ENCODE data around the gene OXCT1. TPM values are rescaled to one million over a fixed set of nuclear protein-coding genes. Genes with fewer than 3 reads are reported as not detected.
A peak's percentile ranks its signal among the peaks of the same experiment; 100 is the strongest.

OXCT1 gene
- total RNA-seq, 2 experiments from 2014 or later = 76.1 to 78.8 TPM

- H3K4me3 Mint-ChIP-seq = no peak overlapping the region
- H3K27me3 Mint-ChIP-seq (ENCODE audit: low read depth) = no peaks in the 10 kb centered on the region
- CTCF ChIA-PET = interaction anchor here (0.9 to 3.8 kb wide), 8 partner anchors 8 to 1918 kb away, joined by 3 to 27 read pairs (median 4); no protein-coding TSS in a partner anchor
- intact Hi-C loops (cut with micrococcal nuclease) = loop anchor here (1.0 to 5.0 kb wide), 4 partner anchors 95 to 938 kb away; no protein-coding TSS in a partner anchor
- peaks cover 26% of the 10 kb centered on the region for H3K36me3 Mint-ChIP-seq (ENCODE audit: low read depth)
- no peak for DNase-seq
- H3K27ac Mint-ChIP-seq = no peak overlapping the region
- no peaks in the 10 kb centered on the region for H3K9me3 Mint-ChIP-seq
- H3K4me1 Mint-ChIP-seq (ENCODE audit: low read depth) = peaks cover 13% of the 10 kb centered on the region
These were observed 27.4 kb downstream of the OXCT1 start for GRCh38 chr5:41842777-41843176.

GRCh38 chr5:41841325-41841724 lies 28.9 kb downstream of the OXCT1 start:
- CTCF ChIA-PET = interaction anchor here (3.1 kb wide), 1 partner anchor 15 kb away, joined by 12 read pairs; no protein-coding TSS in a partner anchor

GRCh38 chr5:41840251-41840650 lies 30.0 kb downstream of the OXCT1 start:
- CTCF ChIA-PET = interaction anchor here (3.1 kb wide), 1 partner anchor 16 kb away, joined by 12 read pairs; no protein-coding TSS in a partner anchor
- H3K9me3 Mint-ChIP-seq = no peaks in the 10 kb centered on the region
- no peak overlapping the region for H3K4me3 Mint-ChIP-seq
- no peak for DNase-seq
- no peaks in the 10 kb centered on the region for H3K27me3 Mint-ChIP-seq (ENCODE audit: low read depth)
- peaks cover 28% of the 10 kb centered on the region for H3K4me1 Mint-ChIP-seq (ENCODE audit: low read depth)
- peaks cover 31% of the 10 kb centered on the region for H3K36me3 Mint-ChIP-seq (ENCODE audit: low read depth)
- no peak overlapping the region for H3K27ac Mint-ChIP-seq
- intact Hi-C loops (cut with micrococcal nuclease) = loop anchor here (5.0 kb wide), 1 partner anchor 93 kb away; no protein-coding TSS in a partner anchor

More at GRCh38 chr5:41841325-41841724, 28.9 kb downstream of the OXCT1 start:
- no peak overlapping the region for H3K27ac Mint-ChIP-seq
- H3K4me3 Mint-ChIP-seq = no peak overlapping the region
- no peaks in the 10 kb centered on the region for H3K27me3 Mint-ChIP-seq (ENCODE audit: low read depth)
- H3K4me1 Mint-ChIP-seq (ENCODE audit: low read depth) = peaks cover 20% of the 10 kb centered on the region
- DNase-seq = no peak
- H3K9me3 Mint-ChIP-seq = no peaks in the 10 kb centered on the region
- intact Hi-C loops (cut with micrococcal nuclease) = loop anchor here (5.0 kb wide), 1 partner anchor 94 kb away; no protein-coding TSS in a partner anchor
- H3K36me3 Mint-ChIP-seq (ENCODE audit: low read depth) = peaks cover 25% of the 10 kb centered on the region

- Mint-ChIP-seq H3K27me3 (ENCODE audit: low read depth) (no peaks in the 10 kb centered on the region), H3K36me3 (ENCODE audit: low read depth) (peaks cover 51% of the 10 kb centered on the region), H3K9me3 (no peaks in the 10 kb centered on the region), H3K4me1 (ENCODE audit: low read depth) (peaks cover 32% of the 10 kb centered on the region), H3K4me3 (no peak overlapping the region), H3K27ac (no peak overlapping the region)
- CTCF ChIA-PET = interaction anchor here (0.6 to 0.7 kb wide), 2 partner anchors 10 to 327 kb away, joined by 4 read pairs; no protein-coding TSS in a partner anchor
- DNase-seq = no peak
- intact Hi-C loops (cut with micrococcal nuclease) = no loop called here
These were observed 32.4 kb downstream of the OXCT1 start for GRCh38 chr5:41837793-41838192.

- Mint-ChIP-seq H3K27ac (no peak overlapping the region), H3K4me1 (ENCODE audit: low read depth) (peaks cover 28% of the 10 kb centered on the region), H3K36me3 (ENCODE audit: low read depth) (peaks cover 61% of the 10 kb centered on the region), H3K9me3 (no peaks in the 10 kb centered on the region), H3K27me3 (ENCODE audit: low read depth) (no peaks in the 10 kb centered on the region), H3K4me3 (no peak overlapping the region)
- intact Hi-C loops (cut with micrococcal nuclease) = loop anchor here (2.0 kb wide), 1 partner anchor 23 kb away; no protein-coding TSS in a partner anchor
- CTCF ChIA-PET = interaction anchor here (0.7 to 0.9 kb wide), 2 partner anchors 139 to 222 kb away, joined by 4 read pairs; no protein-coding TSS in a partner anchor
- DNase-seq = peak; percentile 60
These were observed 34.6 kb downstream of the OXCT1 start for GRCh38 chr5:41835645-41836044.

GRCh38 chr5:41834506-41834905 lies 35.7 kb downstream of the OXCT1 start:
- CTCF ChIA-PET = interaction anchor here (1.2 kb wide), 1 partner anchor 9 kb away, joined by 6 read pairs; no protein-coding TSS in a partner anchor
- Mint-ChIP-seq H3K27me3 (ENCODE audit: low read depth) (no peaks in the 10 kb centered on the region), H3K4me1 (ENCODE audit: low read depth) (peaks cover 24% of the 10 kb centered on the region), H3K36me3 (ENCODE audit: low read depth) (peaks cover 58% of the 10 kb centered on the region), H3K9me3 (no peaks in the 10 kb centered on the region), H3K27ac (peak overlapping the region; percentile 53), H3K4me3 (no peak overlapping the region)
- intact Hi-C loops (cut with micrococcal nuclease) = loop anchor here (2.0 kb wide), 1 partner anchor 22 kb away; no protein-coding TSS in a partner anchor
- no peak for DNase-seq

- Mint-ChIP-seq H3K4me1 (ENCODE audit: low read depth) (peaks cover 23% of the 10 kb centered on the region), H3K27me3 (ENCODE audit: low read depth) (no peaks in the 10 kb centered on the region), H3K36me3 (ENCODE audit: low read depth) (peaks cover 54% of the 10 kb centered on the region), H3K4me3 (no peak overlapping the region), H3K27ac (no peak overlapping the region), H3K9me3 (no peaks in the 10 kb centered on the region)
- DNase-seq = no peak
- CTCF ChIA-PET = no interaction called here
- intact Hi-C loops (cut with micrococcal nuclease) = no loop called here
These were observed 37.8 kb downstream of the OXCT1 start for GRCh38 chr5:41832430-41832829.

GRCh38 chr5:41831155-41831554 lies 39.1 kb downstream of the OXCT1 start:
- DNase-seq = no peak
- no peak overlapping the region for H3K4me3 Mint-ChIP-seq
- no peaks in the 10 kb centered on the region for H3K9me3 Mint-ChIP-seq
- H3K27ac Mint-ChIP-seq = no peak overlapping the region
- intact Hi-C loops (cut with micrococcal nuclease) = no loop called here
- peaks cover 15% of the 10 kb centered on the region for H3K4me1 Mint-ChIP-seq (ENCODE audit: low read depth)
- CTCF ChIA-PET = interaction anchor here (0.5 kb wide), 1 partner anchor 17 kb away, joined by 3 read pairs; no protein-coding TSS in a partner anchor
- peaks cover 60% of the 10 kb centered on the region for H3K36me3 Mint-ChIP-seq (ENCODE audit: low read depth)
- H3K27me3 Mint-ChIP-seq (ENCODE audit: low read depth) = no peaks in the 10 kb centered on the region

- Mint-ChIP-seq H3K9me3 (no peaks in the 10 kb centered on the region), H3K4me3 (no peak overlapping the region), H3K36me3 (ENCODE audit: low read depth) (peaks cover 54% of the 10 kb centered on the region), H3K27ac (no peak overlapping the region), H3K4me1 (ENCODE audit: low read depth) (peaks cover 4% of the 10 kb centered on the region), H3K27me3 (ENCODE audit: low read depth) (no peaks in the 10 kb centered on the region)
- intact Hi-C loops (cut with micrococcal nuclease) = no loop called here
- CTCF ChIA-PET = interaction anchor here (1.7 kb wide), 1 partner anchor 15 kb away, joined by 3 read pairs; no protein-coding TSS in a partner anchor
- no peak for DNase-seq
These were observed 42.4 kb downstream of the OXCT1 start for GRCh38 chr5:41827792-41828191.

GRCh38 chr5:41822036-41822435 lies 48.2 kb downstream of the OXCT1 start:
- intact Hi-C loops (cut with micrococcal nuclease) = no loop called here
- CTCF ChIA-PET = interaction anchor here (0.6 kb wide), 1 partner anchor 1090 kb away, joined by 4 read pairs; no protein-coding TSS in a partner anchor
- no peak for DNase-seq
- Mint-ChIP-seq H3K36me3 (ENCODE audit: low read depth) (peaks cover 53% of the 10 kb centered on the region), H3K9me3 (no peaks in the 10 kb centered on the region), H3K27me3 (ENCODE audit: low read depth) (no peaks in the 10 kb centered on the region), H3K27ac (no peak overlapping the region), H3K4me3 (no peak overlapping the region), H3K4me1 (ENCODE audit: low read depth) (peaks cover 4% of the 10 kb centered on the region)

GRCh38 chr5:41821051-41821450 lies 49.2 kb downstream of the OXCT1 start:
- Mint-ChIP-seq H3K36me3 (ENCODE audit: low read depth) (peaks cover 53% of the 10 kb centered on the region), H3K27me3 (ENCODE audit: low read depth) (no peaks in the 10 kb centered on the region), H3K27ac (no peak overlapping the region), H3K4me3 (no peak overlapping the region), H3K9me3 (no peaks in the 10 kb centered on the region), H3K4me1 (ENCODE audit: low read depth) (peaks cover 4% of the 10 kb centered on the region)
- CTCF ChIA-PET = no interaction called here
- intact Hi-C loops (cut with micrococcal nuclease) = no loop called here
- no peak for DNase-seq

- peaks cover 7% of the 10 kb centered on the region for H3K4me1 Mint-ChIP-seq (ENCODE audit: low read depth)
- H3K36me3 Mint-ChIP-seq (ENCODE audit: low read depth) = peaks cover 50% of the 10 kb centered on the region
- no peak overlapping the region for H3K27ac Mint-ChIP-seq
- CTCF ChIA-PET = no interaction called here
- no peak overlapping the region for H3K4me3 Mint-ChIP-seq
- intact Hi-C loops (cut with micrococcal nuclease) = no loop called here
- H3K9me3 Mint-ChIP-seq = no peaks in the 10 kb centered on the region
- no peak for DNase-seq
- no peaks in the 10 kb centered on the region for H3K27me3 Mint-ChIP-seq (ENCODE audit: low read depth)
These were observed 50.1 kb downstream of the OXCT1 start for GRCh38 chr5:41820150-41820549.

Measured in activated naive CD4-positive, alpha-beta T cell treated with anti-CD3 and anti-CD28 coated beads for 36 hours (primary cell).